Pancreas (tissue), 10 donors: ENCODE results near the gene POLR2I. TPM values are rescaled to one million over a fixed set of nuclear protein-coding genes. Genes with fewer than 3 reads are reported as not detected.

Experiments
- ATAC-seq, 4 donors: fragments of 200-7000 bp; cut with Tn5 transposase; one replicate each; pipeline versions ENCODE4 v1.8.0 to v1.9.1; 2020; ENCODE audit warnings: mild to moderate bottlenecking in 4 of 4, moderate library complexity in 4 of 4
- DNase-seq, 6 donors: peaks; one replicate each; pipeline ENCODE4 v3.0.0-alpha.2; 2020
- FAIRE-seq: peaks from 2 replicates; lab custom pipeline; 2012; peaks lifted over from hg19 to GRCh38; lab: Jason Lieb, UNC
- H3K27ac ChIP-seq, 4 donors: fragments of 200-600 bp; sonication (generic); 1 replicate in 3 of 4; 2 replicates in 1 of 4; pipeline versions ENCODE4 v1.5.0 to v1.8.0; 2020
- H3K27me3 ChIP-seq, 4 donors: fragments of 200-600 bp; one replicate each; pipeline ENCODE4 v1.8.0; 2021
- H3K36me3 ChIP-seq, 3 donors: fragments of 200-600 bp; sonication (generic) in 1 of 3; one replicate each; pipeline versions ENCODE4 v1.5.0 to v1.8.0; 2020 to 2021
- H3K4me1 ChIP-seq, 3 donors: fragments of 200-600 bp; one replicate each; pipeline ENCODE4 v1.8.0; 2021
- H3K4me3 ChIP-seq, 4 donors: fragments of 200-600 bp; sonication (generic) in 2 of 4; one replicate each; pipeline versions ENCODE4 v1.5.0 to v1.8.0; 2020 to 2021
- H3K9me3 ChIP-seq, 4 donors: fragments of 200-600 bp; one replicate each; pipeline ENCODE4 v1.8.0; 2021
- WGBS, 2 donors: extraction: QIAGEN DNeasy Blood & Tissue Kit; methylation state at CpG; one replicate each; pipeline ENCODE4 v1.1.7; 2013; 5-methylcytosine and 5-hydroxymethylcytosine counted together
- intact Hi-C, 3 donors: fragments of 100-400 bp; cut with DNase I; formaldehyde crosslinking; loops; one replicate each; pipeline versions ENCODE4 v1.11.1 to v1.14.2; 2022
- polyA plus RNA-seq, 2 donors: library from polyadenylated mRNA; stranded (reverse); fragments of 200-250 nt; gene quantifications; one replicate each; pipeline ENCODE4 v1.2.3, GENCODE V29; 2013
- total RNA-seq, 6 donors: library from RNA; stranded (reverse); fragmentation: NEBNext Ultra II Directional in 4 of 6; extraction: Animal tissue kit (Norgen Biotek cat#: 25700) in 4 of 6; gene quantifications; one replicate each; pipeline versions ENCODE4 v1.2.1 to v1.2.4, GENCODE V29; 2021 to 2023
- TF ChIP-seq, protein P1 (sequence below), 4 donors: fragments of 200-600 bp; sonication (generic) in 3 of 4; IDR thresholded peaks; one replicate each; pipeline versions ENCODE4 v1.5.0 to v1.8.0; 2021; ENCODE audit warnings: antibody characterized with exemption in 4 of 4
- donor health status: healthy with polysubstance abuse.
- donor health status: DM: no; HTN: no; CAD: no; lungs with moderate emphysema.
- donor health status: DM: no; HTN: no; CAD: no.
- donor health status: control.
- donor health status: control.
- donor health status: Bipolar disorder and iron deficiency.
- donor health status: DM: yes; HTN: yes; CAD: no.
- donor health status: DM: no; HTN: no; CAD: no.
- donor health status: DM: no; HTN: no; CAD: no.
- donor health status: DM: yes; HTN: yes; CAD: no.

The POLR2I gene
- total and polyA plus RNA-seq, 8 donors: 29.8 to 58.0 (median 37.1) TPM

GRCh38 chr19:36084231-36085009, 30.3 kb downstream of the POLR2I start:
- Histone ChIP-seq H3K36me3 (no peaks in the 10 kb centered on the region), H3K27ac (no peak overlapping the region), H3K4me1 (no peaks in the 10 kb centered on the region), H3K4me3 (no peak overlapping the region), H3K9me3 (no peaks in the 10 kb centered on the region), H3K27me3 (no peaks in the 10 kb centered on the region)
- FAIRE-seq (no peak), ATAC-seq (no peak), DNase-seq (no peak)
- intact Hi-C loops: no loop called here
- TF ChIP-seq, protein P1, sequence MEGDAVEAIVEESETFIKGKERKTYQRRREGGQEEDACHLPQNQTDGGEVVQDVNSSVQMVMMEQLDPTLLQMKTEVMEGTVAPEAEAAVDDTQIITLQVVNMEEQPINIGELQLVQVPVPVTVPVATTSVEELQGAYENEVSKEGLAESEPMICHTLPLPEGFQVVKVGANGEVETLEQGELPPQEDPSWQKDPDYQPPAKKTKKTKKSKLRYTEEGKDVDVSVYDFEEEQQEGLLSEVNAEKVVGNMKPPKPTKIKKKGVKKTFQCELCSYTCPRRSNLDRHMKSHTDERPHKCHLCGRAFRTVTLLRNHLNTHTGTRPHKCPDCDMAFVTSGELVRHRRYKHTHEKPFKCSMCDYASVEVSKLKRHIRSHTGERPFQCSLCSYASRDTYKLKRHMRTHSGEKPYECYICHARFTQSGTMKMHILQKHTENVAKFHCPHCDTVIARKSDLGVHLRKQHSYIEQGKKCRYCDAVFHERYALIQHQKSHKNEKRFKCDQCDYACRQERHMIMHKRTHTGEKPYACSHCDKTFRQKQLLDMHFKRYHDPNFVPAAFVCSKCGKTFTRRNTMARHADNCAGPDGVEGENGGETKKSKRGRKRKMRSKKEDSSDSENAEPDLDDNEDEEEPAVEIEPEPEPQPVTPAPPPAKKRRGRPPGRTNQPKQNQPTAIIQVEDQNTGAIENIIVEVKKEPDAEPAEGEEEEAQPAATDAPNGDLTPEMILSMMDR (IDR thresholded peaks at IDR 0.05): no peak
- 91 to 96% methylated on average over 12 of the region's 12 CpGs for WGBS, 2 donors

GRCh38 chr19:36082916-36083315, 31.8 kb downstream of the POLR2I start:
- Histone ChIP-seq H3K4me1 (no peaks in the 10 kb centered on the region), H3K36me3 (no peaks in the 10 kb centered on the region), H3K4me3 (no peak overlapping the region), H3K27ac (no peak overlapping the region), H3K27me3 (no peaks in the 10 kb centered on the region), H3K9me3 (no peaks in the 10 kb centered on the region)
- TF ChIP-seq, protein P1 (IDR thresholded peaks at IDR 0.05): no peak
- ATAC-seq (no peak), FAIRE-seq (no peak), DNase-seq (no peak)
- 84 to 87% methylated on average over 13 of the region's 13 CpGs for WGBS, 2 donors
- intact Hi-C loops: no loop called here

DNA sequence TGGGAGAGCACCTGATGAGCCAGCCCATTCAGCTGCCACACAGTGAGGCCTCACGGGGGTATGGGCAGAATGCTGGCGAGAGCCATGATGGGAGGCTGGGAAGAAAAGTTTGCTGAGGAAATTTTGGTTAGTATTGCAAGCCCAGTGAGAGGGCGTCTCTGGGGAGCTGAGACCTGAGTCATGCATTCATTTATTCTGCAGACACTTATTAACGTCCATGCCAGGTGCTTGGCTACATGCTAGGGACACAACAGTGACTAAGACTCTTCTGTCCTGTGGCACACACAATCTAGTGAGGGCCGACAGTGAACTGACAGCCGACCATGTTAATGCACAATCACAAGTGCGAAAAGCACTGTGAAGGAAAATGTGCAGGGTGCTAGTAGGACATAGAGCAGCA, 32.8 kb downstream of the POLR2I start:
- H3K9me3 ChIP-seq: no peaks in the 10 kb centered on the region
- 92 to 94% methylated on average over 7 of the region's 7 CpGs for WGBS, 2 donors
- TF ChIP-seq, protein P1 (IDR thresholded peaks at IDR 0.05): no peak
- no peaks in the 10 kb centered on the region for H3K36me3 ChIP-seq
- DNase-seq (no peak), ATAC-seq (no peak), FAIRE-seq (no peak)
- intact Hi-C loops: no loop called here
- no peak overlapping the region for H3K27ac ChIP-seq
- H3K27me3 ChIP-seq: no peaks in the 10 kb centered on the region
- no peak overlapping the region for H3K4me3 ChIP-seq
- no peaks in the 10 kb centered on the region for H3K4me1 ChIP-seq

- no peak for DNase-seq
- WGBS, 2 donors: 92 to 97% methylated on average over 3 of the region's 3 CpGs
- FAIRE-seq: no peak
- no peak for ATAC-seq
- no peaks in the 10 kb centered on the region for H3K27me3 ChIP-seq
- no peak overlapping the region for H3K4me3 ChIP-seq
- no peaks in the 10 kb centered on the region for H3K4me1 ChIP-seq
- TF ChIP-seq, protein P1 (IDR thresholded peaks at IDR 0.05): no peak
- H3K36me3 ChIP-seq: no peaks in the 10 kb centered on the region
- no peaks in the 10 kb centered on the region for H3K9me3 ChIP-seq
- intact Hi-C loops: no loop called here
- no peak overlapping the region for H3K27ac ChIP-seq
Measured at GRCh38 chr19:36081385-36081784, 33.3 kb downstream of the POLR2I start.

DNA sequence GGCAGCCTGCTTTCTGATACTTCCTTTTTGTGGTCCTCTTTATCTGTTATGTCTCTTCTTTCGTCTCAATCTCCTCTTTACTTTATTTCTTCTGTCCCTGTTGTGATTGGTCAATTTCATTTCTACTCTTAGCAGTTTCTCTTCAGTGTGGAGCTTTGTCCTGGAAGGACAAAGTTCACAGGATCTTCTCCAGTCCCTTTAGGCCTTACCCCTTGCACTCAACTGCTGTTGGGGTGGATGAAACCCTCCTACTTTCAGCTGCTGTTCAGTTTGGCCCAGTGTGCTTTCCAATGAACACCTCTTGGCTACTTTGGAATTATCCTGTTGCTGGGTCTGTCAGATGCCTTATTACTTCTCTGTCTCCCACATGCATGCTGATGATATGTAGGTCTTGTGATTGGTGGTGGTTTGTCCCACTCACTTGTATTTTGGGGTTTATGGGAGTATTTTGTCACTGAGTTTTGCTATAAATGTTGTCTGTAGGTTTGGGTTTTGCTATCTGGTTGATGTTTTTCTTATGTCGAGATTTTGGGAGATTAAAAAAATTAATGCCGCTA, 35.2 kb downstream of the POLR2I start:
- DNase-seq (no peak), ATAC-seq (no peak), FAIRE-seq (no peak)
- no peaks in the 10 kb centered on the region for H3K4me1 ChIP-seq
- H3K27me3 ChIP-seq: no peaks in the 10 kb centered on the region
- whole genome bisulfite sequencing, 2 donors: 90 to 92% methylated on average over 3 of the region's 3 CpGs
- H3K36me3 ChIP-seq: no peaks in the 10 kb centered on the region
- TF ChIP-seq, protein P1 (IDR thresholded peaks at IDR 0.05): no peak
- no peaks in the 10 kb centered on the region for H3K9me3 ChIP-seq
- no peak overlapping the region for H3K27ac ChIP-seq
- intact Hi-C loops: no loop called here
- no peak overlapping the region for H3K4me3 ChIP-seq
